H9 (cell line): ENCODE measurements around the gene ADAMTS6. TPM values are rescaled to one million over a fixed set of nuclear protein-coding genes. Genes with fewer than 3 reads are reported as not detected.
A peak's percentile ranks its signal among the peaks of the same experiment; 100 is the strongest.
"Not testable (repeated sequence)": the region's sequence is repeated elsewhere in the genome, so short reads cannot be mapped to it uniquely, and the experiment has no call there.

Source experiments
- DNase-seq: peaks from one replicate; pipeline ENCODE4 v3.0.0-alpha.2; 2017
- H2AFZ ChIP-seq: one replicate; pipeline ENCODE4 v1.6.1; 2013; ENCODE audit warnings: mild to moderate bottlenecking, low read length, control low read depth, moderate library complexity
- H2AK5ac ChIP-seq: 2 replicates; pipeline ENCODE4 v1.6.1; 2013; ENCODE audit warnings: low read length, control low read depth, mixed read lengths; ENCODE audit not compliant: insufficient read length
- H2BK120ac ChIP-seq: one replicate; pipeline ENCODE4 v1.6.1; 2013; ENCODE audit warnings: low read depth, mild to moderate bottlenecking, low read length, control low read depth, inconsistent platforms; ENCODE audit not compliant: poor library complexity, severe bottlenecking
- H2BK12ac ChIP-seq: 2 replicates; pipeline ENCODE4 v1.6.1; 2013; ENCODE audit warnings: low read length, control low read depth, mixed read lengths, low read depth; ENCODE audit not compliant: insufficient read length
- H2BK15ac ChIP-seq: 2 replicates; pipeline ENCODE4 v1.6.1; 2013; ENCODE audit warnings: low read depth, low read length, control low read depth
- H2BK20ac ChIP-seq: one replicate; pipeline ENCODE4 v1.6.1; 2013; ENCODE audit warnings: low read depth, mild to moderate bottlenecking, low read length, control low read depth, inconsistent platforms; ENCODE audit not compliant: poor library complexity, severe bottlenecking
- H2BK5ac ChIP-seq: 2 replicates; pipeline ENCODE4 v1.6.1; 2013; ENCODE audit warnings: low read length, control low read depth, mixed read lengths; ENCODE audit not compliant: insufficient read length
- H3K14ac ChIP-seq: 2 replicates; pipeline ENCODE4 v1.6.1; 2013; ENCODE audit warnings: low read length, control low read depth; ENCODE audit not compliant: insufficient read depth
- H3K18ac ChIP-seq: 2 replicates; pipeline ENCODE4 v1.6.1; 2013; ENCODE audit warnings: low read depth, mild to moderate bottlenecking, mixed read lengths, low read length, control low read depth; ENCODE audit not compliant: insufficient read length
- H3K23ac ChIP-seq: 2 replicates; pipeline ENCODE4 v1.6.1; 2013; ENCODE audit warnings: low read length, control low read depth, mixed read lengths, low read depth; ENCODE audit not compliant: insufficient read length
- H3K23me2 ChIP-seq: 2 replicates; pipeline ENCODE4 v1.6.1; 2013; ENCODE audit warnings: low read depth, mild to moderate bottlenecking, mixed read lengths, low read length, control low read depth; ENCODE audit not compliant: insufficient read length, poor library complexity, severe bottlenecking
- H3K27ac ChIP-seq: 2 replicates; pipeline ENCODE4 v1.5.1; 2013; ENCODE audit warnings: low read length, control low read depth, mixed read lengths, low read depth; ENCODE audit not compliant: insufficient read length
- H3K27me3 ChIP-seq: 2 replicates; pipeline ENCODE4 v1.6.1; 2013; ENCODE audit warnings: low read length, control low read depth, inconsistent platforms; ENCODE audit not compliant: insufficient read depth
- H3K4ac ChIP-seq: 2 replicates; pipeline ENCODE4 v1.6.1; 2013; ENCODE audit warnings: low read depth, mild to moderate bottlenecking, control low read depth, inconsistent platforms, low read length, moderate library complexity
- H3K4me1 ChIP-seq: 2 replicates; pipeline ENCODE4 v1.6.1; 2013; ENCODE audit warnings: low read length, control low read depth, inconsistent platforms; ENCODE audit not compliant: insufficient read depth
- H3K4me2 ChIP-seq: 2 replicates; pipeline ENCODE4 v1.6.1; 2013; ENCODE audit warnings: low read length, control low read depth, mixed read lengths; ENCODE audit not compliant: insufficient read length, insufficient read depth
- H3K56ac ChIP-seq: 2 replicates; pipeline ENCODE4 v1.6.1; 2013; ENCODE audit warnings: low read depth, mild to moderate bottlenecking, mixed read lengths, low read length, control low read depth; ENCODE audit not compliant: insufficient read length
- H3K79me1 ChIP-seq: 2 replicates; pipeline ENCODE4 v1.6.1; 2013; ENCODE audit warnings: low read depth, mild to moderate bottlenecking, moderate library complexity, low read length, control low read depth, inconsistent platforms; ENCODE audit not compliant: insufficient read depth, poor library complexity, severe bottlenecking
- H3K79me2 ChIP-seq: 2 replicates; pipeline ENCODE4 v1.6.1; 2013; ENCODE audit warnings: low read length, control low read depth, inconsistent platforms; ENCODE audit not compliant: insufficient read depth
- H3K9ac ChIP-seq: 2 replicates; pipeline ENCODE4 v1.6.1; 2013; ENCODE audit warnings: low read length, control low read depth, mixed read lengths; ENCODE audit not compliant: insufficient read length; ENCODE audit errors: extremely low read depth
- H3K9me3 ChIP-seq: one replicate; pipeline ENCODE4 v1.6.1; 2013; ENCODE audit warnings: low read depth, low read length, inconsistent platforms; ENCODE audit not compliant: control insufficient read depth
- H3T11ph ChIP-seq: one replicate; pipeline ENCODE4 v1.6.1; 2013; ENCODE audit warnings: mild to moderate bottlenecking, low read length, control low read depth, inconsistent platforms
- H4K20me1 ChIP-seq: one replicate; pipeline ENCODE4 v1.6.1; 2013; ENCODE audit not compliant: control insufficient read depth, insufficient read length, insufficient read depth
- H4K5ac ChIP-seq: 2 replicates; pipeline ENCODE4 v1.6.1; 2013; ENCODE audit warnings: low read depth, mild to moderate bottlenecking, mixed read lengths, low read length, control low read depth; ENCODE audit not compliant: insufficient read length
- H4K8ac ChIP-seq: replicated peaks from 2 replicates; pipeline ENCODE4 v1.6.1; 2013; ENCODE audit warnings: low read length, control low read depth, mixed read lengths, low read depth; ENCODE audit not compliant: insufficient read length
- H4K91ac ChIP-seq: 2 replicates; pipeline ENCODE4 v1.6.1; 2013; ENCODE audit warnings: low read depth, mild to moderate bottlenecking, moderate library complexity, mixed read lengths, low read length, control low read depth; ENCODE audit not compliant: insufficient read length
- H3K27ac Mint-ChIP-seq, 3 experiments: 2 replicates in 2 of 3; 3 replicates in 1 of 3; pipeline ENCODE4 v1.8.0; 2020 to 2021; ENCODE audit warnings: mixed read lengths in 3 of 3, mild to moderate bottlenecking in 1 of 3, moderate library complexity in 1 of 3
- H3K27me3 Mint-ChIP-seq: 2 replicates; pipeline ENCODE4 v1.8.0; 2021; ENCODE audit warnings: low read depth, mild to moderate bottlenecking, moderate library complexity, mixed read lengths
- H3K36me3 Mint-ChIP-seq, 3 experiments: 2 replicates in 2 of 3; 3 replicates in 1 of 3; pipeline ENCODE4 v1.8.0; 2020 to 2021; ENCODE audit warnings: low read depth in 3 of 3, mixed read lengths in 3 of 3; ENCODE audit not compliant: insufficient read depth in 1 of 3
- H3K4me1 Mint-ChIP-seq, 2 experiments: 2 replicates each; pipeline ENCODE4 v1.8.0; 2020; ENCODE audit warnings: mixed read lengths in 2 of 2
- H3K4me3 Mint-ChIP-seq, 2 experiments: 2 replicates in 1 of 2; 3 replicates in 1 of 2; pipeline ENCODE4 v1.8.0; 2020 to 2021; ENCODE audit warnings: mild to moderate bottlenecking in 2 of 2, mixed read lengths in 2 of 2, moderate library complexity in 1 of 2
- H3K9me3 Mint-ChIP-seq, 2 experiments: 2 replicates in 1 of 2; 3 replicates in 1 of 2; pipeline ENCODE4 v1.8.0; 2020; ENCODE audit warnings: mild to moderate bottlenecking in 2 of 2, mixed read lengths in 2 of 2, moderate library complexity in 1 of 2
- CTCF ChIP-seq: fragments of 200-600 bp; sonication (generic); conservative IDR thresholded peaks from 3 replicates; pipeline ENCODE4 v1.8.0; 2021; ENCODE audit warnings: antibody characterized with exemption, mild to moderate bottlenecking
- WGBS: extraction: QIAGEN DNeasy Blood & Tissue Kit; methylation state at CpG from one replicate; pipeline ENCODE4 v1.1.7; 2013; ENCODE audit warnings: missing lambda C conversion rate, low lambda C conversion rate, mixed read lengths; ENCODE audit not compliant: insufficient read length; ENCODE audit errors: extremely low coverage; 5-methylcytosine and 5-hydroxymethylcytosine counted together
- total RNA-seq: library from RNA; stranded (reverse); gene quantifications from 2 replicates; pipeline ENCODE4 v1.2.1, GENCODE V29; 2021

ADAMTS6 gene
- total RNA-seq, 1 experiment from 2014 or later: 0.33 TPM

GRCh38 chr5:65382582-65382981 lies 99.1 kb downstream of the ADAMTS6 start:
- Histone ChIP-seq H2BK15ac (no peak overlapping the region), H3K4ac (no peak overlapping the region), H3K9me3 (no peaks in the 10 kb centered on the region), H2BK5ac (no peak overlapping the region), H2AK5ac (no peak overlapping the region), H3K27me3 (no peaks in the 10 kb centered on the region), H3K4me2 (no peak overlapping the region), H3K9ac (no peak overlapping the region), H3K4me1 (no peaks in the 10 kb centered on the region), H3T11ph (no peak overlapping the region), H2BK20ac (no peak overlapping the region), H3K14ac (no peak overlapping the region), H4K20me1 (no peaks in the 10 kb centered on the region), H3K18ac (no peak overlapping the region), H2BK120ac (no peak overlapping the region), H3K79me2 (no peaks in the 10 kb centered on the region), H4K5ac (no peak overlapping the region), H3K23ac (no peak overlapping the region), H2BK12ac (no peak overlapping the region), H3K27ac (no peak overlapping the region), H2AFZ (no peak overlapping the region), H3K79me1 (no peaks in the 10 kb centered on the region), H3K56ac (no peak overlapping the region), H3K23me2 (no peaks in the 10 kb centered on the region), H4K8ac (no peak overlapping the region), H4K91ac (no peak overlapping the region)
- Mint-ChIP-seq H3K4me1 (no peaks in the 10 kb centered on the region), H3K36me3 (no peaks in the 10 kb centered on the region), H3K9me3 (no peaks in the 10 kb centered on the region), H3K27me3 (no peaks in the 10 kb centered on the region), H3K4me3 (no peak overlapping the region), H3K27ac (no peak overlapping the region)
- WGBS: no CpG with 5 or more reads among the region's 1 CpG
- DNase-seq: no peak
- no peak for TF ChIP-seq CTCF

- H2BK20ac ChIP-seq, H2BK120ac ChIP-seq, H3K4ac ChIP-seq, H3K79me1 ChIP-seq, H3K9me3 ChIP-seq, H3K27me3 Mint-ChIP-seq, H3K4me2 ChIP-seq, H3K56ac ChIP-seq, H3K18ac ChIP-seq, H3K23ac ChIP-seq, H4K8ac ChIP-seq, H2BK15ac ChIP-seq, H3K4me1 ChIP-seq, H2BK5ac ChIP-seq, H3K79me2 ChIP-seq, H4K5ac ChIP-seq, H3T11ph ChIP-seq, H2AK5ac ChIP-seq, H4K20me1 ChIP-seq, H3K27me3 ChIP-seq, H3K23me2 ChIP-seq, H3K14ac ChIP-seq, H3K9me3 Mint-ChIP-seq, H3K27ac ChIP-seq, H4K91ac ChIP-seq, H2BK12ac ChIP-seq, H3K9ac ChIP-seq, H2AFZ ChIP-seq, H3K36me3 Mint-ChIP-seq: not testable (repeated sequence)
- DNase-seq: peak; percentile 74
- peak overlapping the region in 2 of 3 experiments; percentile 49 to 52; a peak in 1 of 7 replicates for H3K27ac Mint-ChIP-seq
- no CpG with 5 or more reads among the region's 15 CpGs for WGBS
- peaks cover 5 to 15% of the 10 kb centered on the region in 2 experiments for H3K4me1 Mint-ChIP-seq
- H3K4me3 Mint-ChIP-seq: peak overlapping the region; percentile 48 to 56; a peak in 4 of 5 replicates
These were observed 111.2 kb downstream of the ADAMTS6 start for GRCh38 chr5:65370505-65370904.
